Middle frontal gyrus (tissue), 1 donor: Measurements from ENCODE around the gene INSL4.

Experiments used
- DNase-seq: peaks from one replicate; pipeline ENCODE4 v3.0.0-alpha.2; 2015; ENCODE audit warnings: low spot score; ENCODE audit errors: extremely low spot score

Gene INSL4

DNA sequence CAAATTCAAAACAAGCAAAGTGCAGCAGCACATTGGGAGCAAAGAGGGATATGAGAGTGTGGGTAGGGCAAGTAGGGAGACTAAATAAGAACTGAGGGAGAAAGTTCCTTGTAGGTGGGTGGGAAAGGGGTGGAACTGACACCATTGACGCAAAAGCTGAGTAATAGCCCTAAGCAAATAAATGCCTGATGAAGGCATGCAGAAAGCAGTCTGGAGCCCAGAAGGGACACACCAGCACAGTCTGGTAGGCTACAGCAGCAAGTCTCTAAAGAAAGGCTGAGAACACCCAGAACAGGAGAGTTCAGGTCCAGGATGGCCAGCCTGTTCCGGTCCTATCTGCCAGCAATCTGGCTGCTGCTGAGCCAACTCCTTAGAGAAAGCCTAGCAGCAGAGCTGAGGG lies at the start of gene INSL4:
TSS of gene INSL4 (plus strand) at position 208 of the 400 bp plus-strand sequence. CDS start at position 313, 105 bp downstream.
- no peak for DNase-seq

DNA sequence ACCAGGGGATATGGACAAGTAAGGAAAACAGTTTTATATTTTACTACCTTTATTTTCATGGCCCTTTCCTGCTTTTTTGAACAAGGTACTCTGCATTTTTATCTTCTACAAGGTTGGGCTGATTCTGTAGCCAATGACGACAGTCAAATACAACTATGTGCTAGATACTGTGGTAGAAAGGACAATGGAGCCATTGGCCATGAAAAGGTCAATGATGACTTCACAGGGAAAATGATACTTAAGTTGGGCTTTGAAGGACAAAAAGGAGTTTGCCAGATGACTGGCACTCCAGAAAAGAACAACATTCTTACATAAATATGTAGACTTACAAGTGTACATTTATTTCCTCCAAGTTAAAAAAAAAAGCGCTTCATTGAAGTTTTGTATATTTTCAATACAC lies 46.4 kb upstream of the INSL4 start:
- DNase-seq, result no peak

DNA sequence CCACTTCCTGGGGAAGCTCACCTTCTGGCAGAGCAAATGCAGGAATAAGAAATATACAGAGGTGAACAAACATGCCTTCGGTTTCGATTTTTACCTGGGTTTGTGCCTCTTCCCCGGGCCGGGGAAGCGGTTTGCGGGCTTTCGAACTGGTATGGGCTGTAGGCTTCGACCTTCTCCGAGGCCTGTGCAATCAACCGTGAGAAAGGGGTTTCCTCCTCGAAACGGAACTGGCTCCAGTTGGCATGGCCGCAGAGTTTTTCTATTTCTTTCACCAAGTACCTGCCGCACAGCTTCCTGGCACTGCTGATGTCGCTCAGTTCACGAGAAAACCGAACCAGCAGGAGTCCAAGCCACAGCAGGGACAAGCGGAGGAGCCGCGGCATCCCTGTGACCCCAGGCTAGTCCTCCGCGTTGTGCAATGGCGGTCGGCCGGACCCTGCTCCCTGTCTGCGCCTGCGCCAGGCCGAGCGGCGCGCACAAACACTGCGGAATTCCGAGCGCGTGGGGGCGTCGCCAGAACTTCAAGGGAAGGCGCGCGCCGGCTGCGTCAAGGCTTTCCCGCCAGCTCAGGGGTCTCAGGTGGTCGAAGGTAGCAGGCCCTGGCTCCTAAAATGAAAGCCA lies 45.9 kb upstream of the INSL4 start, which contains the start of gene INSL6:
TSS of gene INSL6 (minus strand) at position 420 of the 621 bp plus-strand sequence. CDS start at position 383, 37 bp downstream.
- DNase-seq, result no peak

DNA sequence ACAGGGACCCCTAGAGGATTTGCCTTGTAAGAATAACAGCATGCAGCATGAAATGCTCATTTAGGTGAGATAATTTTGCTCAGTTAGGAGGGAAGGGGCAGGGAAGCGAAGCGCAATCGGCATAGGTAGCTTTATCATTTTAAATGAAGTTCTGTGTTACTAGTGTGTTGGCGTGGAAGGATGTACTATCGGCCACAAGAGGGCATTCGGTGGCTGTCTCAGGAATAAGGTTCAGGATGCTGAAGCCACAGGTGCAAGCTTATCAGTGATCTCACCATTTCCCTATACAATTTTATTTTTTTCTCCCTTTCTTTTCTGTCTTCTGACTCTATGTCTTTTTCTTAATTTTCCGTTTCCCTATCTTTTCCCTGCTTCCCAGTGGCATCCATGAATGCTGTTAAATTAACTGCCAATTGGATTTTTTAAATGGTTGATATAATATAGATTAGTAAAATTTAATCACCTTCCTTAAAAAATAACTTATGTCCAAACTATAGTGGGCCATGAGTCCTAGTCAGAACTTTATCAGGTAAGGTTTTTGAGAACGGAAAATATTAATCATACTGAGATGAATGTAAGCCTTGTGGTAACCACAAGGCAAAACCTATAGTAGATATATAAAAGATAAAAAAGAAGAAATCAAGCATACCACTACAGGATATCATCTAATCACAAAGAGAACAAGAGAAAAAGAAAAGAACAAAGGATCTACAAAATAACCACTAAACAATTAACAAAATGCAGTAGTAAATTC lies 44.6 kb upstream of the INSL4 start:
- no peak for DNase-seq

DNA sequence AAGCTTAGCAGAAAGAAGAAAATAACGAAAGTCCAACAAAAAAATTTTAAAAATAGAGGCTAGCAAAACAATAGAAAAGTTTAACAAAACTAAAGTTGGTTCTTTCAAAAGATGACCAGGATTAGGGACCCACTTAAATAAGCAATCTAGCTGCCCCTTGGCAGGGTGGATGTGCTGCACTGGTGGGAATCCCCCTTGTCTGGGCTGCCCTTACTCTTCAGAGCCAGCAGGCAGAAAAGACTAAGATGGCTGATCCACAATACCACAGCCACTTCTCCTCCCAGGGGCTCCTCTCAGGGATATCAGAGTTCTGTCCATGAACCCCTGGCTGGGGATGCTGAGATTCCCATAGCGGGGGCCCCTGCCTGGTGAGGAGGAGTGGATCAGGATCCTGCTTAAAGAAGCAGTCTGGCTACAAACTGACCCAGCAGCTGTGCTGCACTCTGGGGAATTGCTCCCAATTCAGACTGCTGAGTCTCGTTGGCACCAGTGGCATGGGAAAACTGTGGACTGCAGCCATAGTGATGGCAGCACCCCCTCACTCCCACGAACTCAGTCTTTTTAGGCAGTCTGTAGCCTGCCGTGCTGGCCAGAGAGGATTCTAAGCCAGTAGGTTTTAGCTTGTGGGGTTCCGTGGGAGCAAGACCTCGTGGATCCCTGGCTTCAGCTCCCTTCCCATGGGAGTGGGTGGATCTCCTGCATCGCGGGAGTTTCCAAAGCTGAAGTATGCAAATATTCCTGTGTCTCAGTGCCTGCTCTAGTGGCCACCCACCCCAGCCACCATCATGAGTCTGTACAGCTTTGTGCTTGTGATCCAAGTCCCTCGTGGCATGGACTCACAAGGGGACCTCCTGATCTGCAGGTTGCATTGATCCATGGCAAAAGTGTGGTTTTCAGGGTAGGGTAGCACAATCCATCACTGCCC lies 42.9 kb upstream of the INSL4 start:
- no peak for DNase-seq

DNA sequence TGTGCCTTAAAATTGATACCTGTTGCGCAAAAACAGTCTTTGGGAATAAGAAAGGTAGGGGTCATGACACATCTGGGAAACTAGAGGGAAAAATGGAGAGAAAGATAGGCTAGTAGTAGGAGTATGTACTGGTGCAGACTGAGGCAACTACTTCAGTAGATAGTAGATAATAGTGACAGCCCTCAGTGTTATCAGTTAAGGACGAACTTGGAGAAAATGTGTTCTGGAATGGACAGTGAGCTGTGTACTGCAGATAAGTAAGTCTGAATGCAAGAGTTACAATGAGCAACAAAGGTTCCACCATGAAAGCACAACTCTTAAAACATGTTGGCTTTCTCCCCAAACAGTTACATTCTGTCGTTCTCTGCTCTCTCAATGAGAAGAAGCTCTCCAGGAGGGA lies 39.2 kb upstream of the INSL4 start:
- no peak for DNase-seq

DNA sequence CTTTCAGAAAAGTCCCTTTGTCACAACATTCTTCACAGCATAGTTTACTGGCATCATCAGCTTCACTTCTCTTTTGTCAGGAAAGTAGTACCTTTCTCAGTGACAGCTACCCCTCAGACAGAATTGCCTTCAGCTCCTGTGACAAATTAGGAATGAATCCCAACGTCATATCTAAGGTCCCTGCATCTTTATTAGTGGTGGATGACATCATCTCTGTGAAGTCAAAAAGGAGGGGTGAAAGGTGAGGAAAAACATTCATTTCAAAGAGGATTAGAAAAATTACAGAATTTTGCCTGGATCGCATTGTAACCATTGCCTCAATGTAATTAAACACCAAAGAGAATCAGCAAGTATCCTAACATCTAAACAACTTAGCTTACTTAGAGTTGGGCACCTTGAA lies 37.9 kb upstream of the INSL4 start:
- no peak for DNase-seq

DNA sequence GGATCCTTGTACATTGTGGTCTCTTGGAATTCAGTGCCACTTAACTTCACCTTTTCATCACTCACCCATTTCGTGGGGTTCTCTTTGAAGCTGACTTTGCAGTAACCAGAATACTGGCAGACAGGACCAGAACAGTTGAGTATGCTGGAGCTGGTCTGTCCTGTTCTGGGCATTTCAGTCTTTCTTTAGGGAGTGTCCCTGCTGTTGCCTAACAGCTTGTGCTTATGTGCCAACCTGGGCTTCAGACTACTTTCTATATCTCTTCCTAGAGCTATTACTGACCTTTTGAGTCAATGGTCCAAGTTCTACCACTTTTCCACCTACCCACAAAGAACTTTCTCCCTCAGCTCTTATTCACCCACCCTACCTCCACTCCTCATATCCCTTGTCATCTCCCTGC lies 35.8 kb upstream of the INSL4 start:
- DNase-seq, result no peak

DNA sequence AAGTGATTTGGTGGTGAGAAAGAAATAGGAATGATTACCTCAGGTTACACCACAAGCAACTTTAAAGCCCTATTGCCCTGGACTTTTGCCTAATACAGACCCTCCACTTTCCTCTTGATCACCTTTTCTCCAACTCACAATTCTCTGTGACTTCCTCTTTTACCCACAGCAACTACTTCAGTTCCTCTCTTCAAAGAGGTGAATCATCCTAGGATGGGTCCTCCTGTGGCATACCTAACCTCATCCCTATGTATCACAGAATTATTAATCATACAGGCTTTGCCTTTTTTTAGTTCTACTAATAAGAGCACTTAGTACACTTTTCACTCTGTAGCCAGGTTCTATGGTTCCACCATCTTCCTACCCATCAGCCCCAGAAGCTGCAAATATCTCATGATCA lies 26.1 kb upstream of the INSL4 start:
- no peak for DNase-seq

DNA sequence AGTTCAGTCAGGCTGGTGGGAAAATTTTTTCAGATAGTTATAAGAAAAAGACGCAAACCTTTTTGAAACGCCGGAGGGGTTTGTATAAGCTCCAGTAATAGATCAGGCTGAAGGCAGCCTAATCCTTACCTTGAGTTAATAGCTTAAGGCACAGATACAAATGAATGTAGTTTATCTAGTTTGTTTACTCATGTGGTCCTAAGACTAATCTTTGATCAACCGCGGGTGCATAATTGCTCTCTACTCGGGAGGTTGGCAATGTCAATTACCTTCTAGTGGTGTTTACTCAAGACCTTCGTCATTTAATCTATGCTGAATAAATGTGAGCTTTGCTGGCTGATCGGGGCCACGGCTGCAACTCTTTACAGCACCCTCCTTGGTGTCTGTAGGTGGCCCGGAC lies 665 bp upstream of the INSL4 start:
- no peak for DNase-seq

DNA sequence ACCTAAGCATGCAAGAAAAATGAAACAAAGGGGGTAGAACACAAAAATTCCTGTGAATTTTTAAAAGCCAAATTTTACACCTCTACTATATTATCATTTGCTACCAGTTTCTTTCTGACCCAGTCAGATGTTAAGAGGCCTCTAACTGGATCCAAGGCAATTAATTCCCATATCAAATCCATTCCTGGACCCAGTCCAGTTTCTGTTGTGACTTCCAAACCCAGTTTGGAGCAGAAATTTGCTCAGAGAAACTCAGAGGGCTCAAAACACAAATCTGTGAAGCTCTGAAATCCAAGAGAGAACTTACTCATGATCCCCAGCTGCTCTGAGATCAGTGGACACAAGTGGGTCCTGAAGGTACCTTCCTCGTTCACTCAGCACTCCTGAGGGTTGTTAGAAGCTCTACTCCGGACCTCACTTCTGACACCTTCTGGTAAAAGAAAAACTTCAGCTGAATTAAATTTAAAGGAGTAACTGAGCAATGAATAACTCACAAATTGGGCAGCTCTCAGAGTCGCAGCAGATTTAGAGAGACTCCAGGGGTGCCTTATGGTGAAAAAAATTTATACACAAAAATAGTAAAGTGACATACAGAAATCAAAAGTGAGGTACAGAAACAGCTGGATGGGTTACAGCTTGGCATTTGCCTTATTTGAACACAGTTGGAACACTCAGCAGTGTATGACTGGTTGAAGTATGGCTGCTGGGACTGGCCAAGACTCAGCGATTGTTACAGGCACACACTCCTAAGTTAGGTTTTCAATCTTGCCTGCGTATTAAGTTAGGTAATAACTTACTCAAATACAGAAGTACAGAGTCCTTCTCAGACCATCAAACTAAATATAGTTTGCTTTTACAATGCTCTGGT lies 32.4 kb downstream of the INSL4 start:
- DNase-seq, result no peak

DNA sequence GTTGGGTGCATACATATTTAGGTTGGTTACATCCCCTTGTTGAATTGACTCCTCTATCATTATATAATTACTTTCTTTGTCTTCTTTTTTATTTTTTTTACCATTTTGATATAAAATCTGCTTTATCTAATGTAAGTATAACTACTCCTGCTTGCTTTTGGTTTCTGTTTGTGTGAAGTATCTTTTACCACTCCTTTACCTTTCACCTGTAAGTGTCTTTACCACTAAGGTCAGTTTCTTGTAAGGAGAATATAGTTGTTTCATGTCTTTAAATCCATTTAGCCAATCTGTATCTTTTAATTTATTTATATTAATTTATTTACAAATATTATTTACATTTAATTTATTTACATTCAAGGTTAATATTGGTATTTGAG lies 33.0 kb downstream of the INSL4 start:
- no peak for DNase-seq

DNA sequence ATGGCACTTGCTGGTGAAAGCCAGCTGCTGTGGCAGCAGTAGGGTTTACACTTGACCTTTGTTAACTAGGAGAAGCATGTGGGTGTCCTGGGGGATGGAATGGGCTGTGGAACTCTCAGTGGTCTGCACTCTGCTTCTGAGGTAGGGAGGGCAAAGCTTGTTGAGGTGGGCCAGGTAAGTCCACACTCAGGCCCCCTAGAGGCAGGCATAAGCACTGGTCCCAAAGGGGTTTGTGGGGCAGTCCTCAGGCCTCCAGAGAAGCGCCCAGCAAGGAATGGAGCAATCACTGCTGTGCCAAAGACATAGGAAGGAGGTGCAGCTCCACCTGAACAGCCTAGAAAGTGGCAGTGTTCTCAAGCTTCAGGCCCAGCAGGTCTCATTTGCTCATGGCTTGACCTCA lies 34.7 kb downstream of the INSL4 start:
- DNase-seq, result no peak

DNA sequence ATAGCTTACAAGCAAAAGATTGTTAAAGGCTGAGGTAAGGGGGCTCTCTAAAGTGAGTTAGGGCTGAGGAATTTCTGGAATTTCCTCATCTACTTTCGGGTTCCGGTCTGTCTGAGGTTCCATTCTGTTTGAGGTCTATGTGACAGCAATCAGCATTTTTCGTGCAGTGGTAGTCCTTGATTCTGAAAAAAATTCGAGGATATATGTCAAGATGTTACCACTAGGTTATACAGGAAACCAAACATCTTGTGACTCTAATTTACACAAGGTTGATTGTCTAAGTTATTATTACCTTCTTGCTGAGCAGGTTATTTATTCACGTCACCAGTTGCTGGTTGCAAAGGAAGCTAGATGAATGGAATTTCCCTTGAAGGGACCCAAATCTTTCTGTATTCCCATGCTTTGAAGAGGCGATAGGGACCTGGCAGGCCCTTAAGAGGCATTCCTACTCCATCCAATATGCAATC lies 38.1 kb downstream of the INSL4 start:
- DNase-seq, result no peak

DNA sequence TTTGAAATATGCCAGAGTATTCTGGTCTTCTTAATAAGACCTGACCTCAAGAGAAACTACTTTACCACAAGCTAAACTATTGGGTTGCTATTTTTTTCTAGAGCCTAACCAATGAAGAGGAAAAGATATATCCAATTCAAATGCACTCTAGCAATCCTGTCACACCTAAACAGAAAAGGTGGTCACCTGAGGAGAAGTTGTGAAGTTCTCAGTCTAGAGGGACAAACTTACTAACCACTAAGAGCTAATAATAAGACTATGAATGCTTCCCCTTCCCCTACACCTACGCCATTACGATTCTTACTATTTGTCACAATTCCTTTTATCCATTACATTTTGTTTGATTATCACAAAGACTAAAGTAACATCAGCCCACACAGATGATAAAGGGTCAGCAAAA lies 43.6 kb downstream of the INSL4 start:
- DNase-seq, result no peak

DNA sequence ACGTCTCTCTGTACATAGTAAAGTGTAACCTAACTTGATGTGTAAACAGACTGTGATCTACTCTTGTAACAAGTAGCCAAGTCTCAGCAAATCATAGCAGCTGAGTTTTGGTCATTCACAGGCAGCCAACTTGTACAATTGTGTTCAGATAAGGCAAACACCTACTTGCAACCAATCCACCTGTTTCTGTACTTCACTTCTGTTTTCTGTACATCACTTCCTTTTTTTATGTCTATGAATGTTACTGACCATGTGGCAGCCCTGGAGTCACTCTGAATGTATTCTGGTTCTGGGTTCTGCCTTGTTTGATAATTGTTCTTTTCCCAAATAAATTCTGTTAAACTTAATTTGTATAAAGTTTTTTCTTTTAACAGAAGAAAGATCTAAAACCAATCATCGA lies 47.3 kb downstream of the INSL4 start:
- no peak for DNase-seq
